Natural killer cell (primary cell): ENCODE measurements around the gene PSMD14. TPM values are rescaled to one million over a fixed set of nuclear protein-coding genes. Genes with fewer than 3 reads are reported as not detected.

Experiments used
- ATAC-seq, 3 donors: fragments of 150-1000 bp in 2 of 3; fragments of 200-7000 bp in 1 of 3; cut with Tn5 transposase; 1 replicate in 1 of 3; 2 replicates in 2 of 3; pipeline ENCODE4 v1.10.0; 2021; ENCODE audit warnings: mild to moderate bottlenecking in 2 of 3, moderate library complexity in 2 of 3
- DNase-seq, 2 donors: peaks; one replicate each; pipeline versions ENCODE4 v3.0.0 to v3.0.0-alpha.2; 2013 to 2021; ENCODE audit warnings: mixed read lengths in 1 of 2
- H3K27ac ChIP-seq: one replicate; pipeline ENCODE4 v1.5.1; 2013; ENCODE audit warnings: mild to moderate bottlenecking, low read length
- H3K27me3 ChIP-seq: one replicate; pipeline ENCODE4 v1.6.1; 2013; ENCODE audit warnings: low read length; ENCODE audit not compliant: control insufficient read depth, insufficient read depth
- H3K36me3 ChIP-seq: one replicate; pipeline ENCODE4 v1.6.1; 2013; ENCODE audit warnings: low read length; ENCODE audit not compliant: control insufficient read depth, insufficient read depth
- H3K4me1 ChIP-seq: one replicate; pipeline ENCODE4 v1.6.1; 2013; ENCODE audit warnings: low read length; ENCODE audit not compliant: control insufficient read depth, insufficient read depth
- H3K4me3 ChIP-seq: one replicate; pipeline ENCODE4 v1.5.1; 2013; ENCODE audit warnings: low read length
- H3K9me3 ChIP-seq: one replicate; pipeline ENCODE4 v1.6.1; 2013; ENCODE audit warnings: low read length; ENCODE audit not compliant: control insufficient read depth, insufficient read depth
- H3K27ac Mint-ChIP-seq, 2 donors: one replicate each; pipeline ENCODE4 v1.8.0; 2022; ENCODE audit warnings: mild to moderate bottlenecking in 2 of 2, mixed read lengths in 2 of 2, moderate library complexity in 1 of 2
- H3K27me3 Mint-ChIP-seq, 2 donors: one replicate each; pipeline ENCODE4 v1.8.0; 2022; ENCODE audit warnings: low read depth in 2 of 2, mixed read lengths in 2 of 2
- H3K36me3 Mint-ChIP-seq: one replicate; pipeline ENCODE4 v1.8.0; 2022; ENCODE audit warnings: mixed read lengths
- H3K4me1 Mint-ChIP-seq, 2 donors: one replicate each; pipeline ENCODE4 v1.8.0; 2022; ENCODE audit warnings: mixed read lengths in 2 of 2
- H3K4me3 Mint-ChIP-seq: one replicate; pipeline ENCODE4 v1.8.0; 2022; ENCODE audit warnings: mild to moderate bottlenecking, moderate library complexity, mixed read lengths
- H3K9me3 Mint-ChIP-seq, 2 donors: one replicate each; pipeline ENCODE4 v1.8.0; 2022; ENCODE audit warnings: mixed read lengths in 2 of 2
- CTCF ChIP-seq: fragments of 200-600 bp; IDR thresholded peaks from one replicate; pipeline ENCODE4 v1.8.0; 2022; ENCODE audit warnings: antibody characterized with exemption
- WGBS: methylation state at CpG from one replicate; pipeline ENCODE4 v1.1.7; 2013; ENCODE audit warnings: missing lambda C conversion rate; ENCODE audit not compliant: insufficient coverage; 5-methylcytosine and 5-hydroxymethylcytosine counted together
- intact Hi-C: fragments of 100-400 bp; cut with micrococcal nuclease; formaldehyde crosslinking; loops from one replicate; pipeline ENCODE4 v1.14.2; 2022
- total RNA-seq, 4 donors: library from RNA; stranded (reverse); fragments of 120-200 nt in 1 of 4; gene quantifications; one replicate each; pipeline versions ENCODE4 v1.2.3 to v1.2.4, GENCODE V29; 2013 to 2022

Gene PSMD14
- total RNA-seq, 3 donors from 2014 or later (not counting 1 experiment from before 2014, with no cell fraction given): 34.2 to 40.9 (median 36.2) TPM

GRCh38 chr2:161312996-161313395, 4.8 kb downstream of the PSMD14 start:
- 93% methylated on average over 2 of the region's 3 CpGs for WGBS
- Histone ChIP-seq H3K36me3 (peaks cover 11% of the 10 kb centered on the region), H3K27ac (no peak overlapping the region), H3K4me3 (no peak overlapping the region), H3K4me1 (peaks cover 5% of the 10 kb centered on the region), H3K9me3 (no peaks in the 10 kb centered on the region), H3K27me3 (no peaks in the 10 kb centered on the region)
- DNase-seq: no peak
- no peaks in the 10 kb centered on the region for H3K36me3 Mint-ChIP-seq
- no peaks in the 10 kb centered on the region for H3K27me3 Mint-ChIP-seq
- no peak for TF ChIP-seq CTCF
- no peak for ATAC-seq
- no peak overlapping the region for H3K27ac Mint-ChIP-seq
- peaks cover 30 to 39% of the 10 kb centered on the region in 2 donors for H3K4me1 Mint-ChIP-seq
- H3K9me3 Mint-ChIP-seq: no peaks in the 10 kb centered on the region
- intact Hi-C loops: no loop called here
- no peak overlapping the region for H3K4me3 Mint-ChIP-seq

DNA sequence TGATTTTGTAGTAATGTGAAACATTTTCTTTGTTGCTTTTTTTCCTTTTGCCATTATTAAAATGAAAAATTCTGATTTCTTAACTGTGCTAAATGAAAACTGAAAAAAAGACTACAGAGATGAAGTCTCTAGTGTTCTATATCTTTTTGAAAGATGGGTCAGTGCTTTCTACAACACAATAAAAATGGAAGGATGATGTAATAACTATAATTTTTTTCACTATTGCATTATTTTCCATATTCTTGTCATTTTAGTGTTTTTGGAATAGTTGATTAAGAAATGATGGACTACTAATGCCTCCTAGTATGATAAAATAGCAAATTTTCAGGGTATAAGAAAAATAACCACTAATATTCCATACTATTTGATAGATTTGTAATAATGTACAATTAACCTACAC, 7.2 kb downstream of the PSMD14 start:
- no peaks in the 10 kb centered on the region for H3K36me3 Mint-ChIP-seq
- Histone ChIP-seq H3K36me3 (peaks cover 15% of the 10 kb centered on the region), H3K27me3 (no peaks in the 10 kb centered on the region), H3K9me3 (no peaks in the 10 kb centered on the region), H3K4me3 (no peak overlapping the region), H3K27ac (no peak overlapping the region), H3K4me1 (no peaks in the 10 kb centered on the region)
- no peak for DNase-seq
- H3K9me3 Mint-ChIP-seq: no peaks in the 10 kb centered on the region
- H3K4me1 Mint-ChIP-seq: peaks cover 14 to 22% of the 10 kb centered on the region in 2 donors
- H3K4me3 Mint-ChIP-seq: no peak overlapping the region
- TF ChIP-seq CTCF: no peak
- H3K27ac Mint-ChIP-seq: no peak overlapping the region
- intact Hi-C loops: no loop called here
- no peaks in the 10 kb centered on the region for H3K27me3 Mint-ChIP-seq
- ATAC-seq: no peak

GRCh38 chr2:161316701-161317100, 8.5 kb downstream of the PSMD14 start:
- Mint-ChIP-seq H3K36me3 (no peaks in the 10 kb centered on the region), H3K9me3 (no peaks in the 10 kb centered on the region), H3K27me3 (no peaks in the 10 kb centered on the region), H3K4me3 (no peak overlapping the region), H3K4me1 (peaks cover 14 to 22% of the 10 kb centered on the region in 2 donors), H3K27ac (no peak overlapping the region)
- no peaks in the 10 kb centered on the region for H3K27me3 ChIP-seq
- ATAC-seq (no peak), DNase-seq (no peak)
- H3K4me1 ChIP-seq: no peaks in the 10 kb centered on the region
- H3K27ac ChIP-seq: no peak overlapping the region
- H3K36me3 ChIP-seq: peaks cover 19% of the 10 kb centered on the region
- no peak overlapping the region for H3K4me3 ChIP-seq
- intact Hi-C loops: no loop called here
- H3K9me3 ChIP-seq: no peaks in the 10 kb centered on the region
- TF ChIP-seq CTCF: no peak

DNA sequence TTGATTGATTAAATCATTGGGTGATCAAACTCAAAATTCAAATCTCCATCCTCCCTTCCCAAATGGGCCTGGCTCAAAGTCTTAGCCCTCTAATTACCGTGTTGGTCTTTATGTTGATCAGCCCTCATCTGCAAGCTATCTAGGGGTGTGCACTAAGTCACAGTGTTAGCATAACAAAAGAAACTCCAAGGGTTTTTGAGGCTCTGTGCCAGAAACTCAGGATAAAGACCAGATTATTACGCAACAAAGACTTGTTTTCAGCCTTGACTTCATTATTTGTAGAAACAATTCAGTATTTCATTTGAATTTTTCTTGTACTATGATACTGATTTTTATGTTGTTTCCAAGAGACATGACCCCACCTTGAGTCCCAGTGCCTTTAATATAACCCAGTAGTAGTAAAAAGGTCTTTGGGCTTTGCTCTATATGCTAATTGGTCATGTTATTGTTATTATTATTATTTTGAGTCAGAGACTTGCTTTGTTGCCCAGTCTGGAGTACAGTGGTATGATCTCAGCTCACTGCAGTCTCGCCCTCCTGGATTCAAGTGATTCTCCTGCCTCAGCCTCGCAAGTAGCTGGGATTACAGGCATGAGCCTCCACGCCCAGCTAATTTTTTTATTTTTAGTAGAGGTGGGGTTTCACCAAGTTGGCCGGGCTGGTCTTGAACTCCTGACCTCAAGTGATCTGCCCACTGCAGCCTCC, 13.9 kb downstream of the PSMD14 start:
- H3K36me3 ChIP-seq: peaks cover 31% of the 10 kb centered on the region
- no peak overlapping the region for H3K27ac Mint-ChIP-seq
- H3K27me3 Mint-ChIP-seq: no peaks in the 10 kb centered on the region
- TF ChIP-seq CTCF: no peak
- H3K9me3 ChIP-seq: no peaks in the 10 kb centered on the region
- H3K4me1 Mint-ChIP-seq: peaks cover 13 to 18% of the 10 kb centered on the region in 2 donors
- no peak overlapping the region for H3K4me3 ChIP-seq
- H3K27ac ChIP-seq: no peak overlapping the region
- ATAC-seq (no peak), DNase-seq (no peak)
- WGBS: 97% methylated on average over 6 of the region's 6 CpGs
- H3K4me1 ChIP-seq: no peaks in the 10 kb centered on the region
- H3K27me3 ChIP-seq: no peaks in the 10 kb centered on the region
- H3K4me3 Mint-ChIP-seq: no peak overlapping the region
- no peaks in the 10 kb centered on the region for H3K36me3 Mint-ChIP-seq
- intact Hi-C loops: no loop called here
- H3K9me3 Mint-ChIP-seq: no peaks in the 10 kb centered on the region
